Hepatocyte (in vitro differentiated cells): ENCODE measurements around the gene FRMD4B. TPM values are rescaled to one million over a fixed set of nuclear protein-coding genes. Genes with fewer than 3 reads are reported as not detected.
A peak's percentile ranks its signal among the peaks of the same experiment; 100 is the strongest.

ENCODE experiments used
- DNase-seq: peaks from one replicate; pipeline ENCODE4 v3.0.0-alpha.2; 2016; ENCODE audit warnings: low spot score
- H2AFZ ChIP-seq: fragments of 200-600 bp; sonication (generic); 2 replicates; pipeline ENCODE4 v1.6.0; 2016; ENCODE audit warnings: antibody characterized with exemption, mild to moderate bottlenecking
- H3K27ac ChIP-seq: fragments of 200-600 bp; sonication (generic); 2 replicates; pipeline ENCODE4 v1.5.1; 2016; ENCODE audit warnings: mild to moderate bottlenecking
- H3K27me3 ChIP-seq: fragments of 200-600 bp; sonication (generic); 2 replicates; pipeline ENCODE4 v1.6.1; 2016
- H3K36me3 ChIP-seq: fragments of 200-600 bp; sonication (generic); replicated peaks from 2 replicates; pipeline ENCODE4 v1.5.1; 2016; ENCODE audit warnings: low read depth; ENCODE audit not compliant: insufficient read depth
- H3K4me1 ChIP-seq: fragments of 200-600 bp; sonication (generic); 2 replicates; pipeline ENCODE4 v1.5.1; 2016; ENCODE audit warnings: mild to moderate bottlenecking, moderate library complexity; ENCODE audit not compliant: insufficient read depth
- H3K4me2 ChIP-seq: fragments of 200-600 bp; sonication (generic); 2 replicates; pipeline ENCODE4 v1.6.0; 2016
- H3K4me3 ChIP-seq: fragments of 200-600 bp; sonication (generic); 2 replicates; pipeline ENCODE4 v1.5.1; 2016; ENCODE audit warnings: mild to moderate bottlenecking
- H3K79me2 ChIP-seq: fragments of 200-600 bp; sonication (generic); 2 replicates; pipeline ENCODE4 v1.6.0; 2017; ENCODE audit warnings: mild to moderate bottlenecking
- H3K9me2 ChIP-seq: fragments of 200-600 bp; sonication (generic); replicated peaks from 2 replicates; pipeline ENCODE4 v1.6.0; 2017; ENCODE audit warnings: mild to moderate bottlenecking; ENCODE audit not compliant: insufficient read depth
- H3K9me3 ChIP-seq: fragments of 200-600 bp; sonication (generic); 2 replicates; pipeline ENCODE4 v1.5.1; 2016; ENCODE audit warnings: low read depth, mild to moderate bottlenecking
- H4K20me1 ChIP-seq: fragments of 200-600 bp; sonication (generic); 2 replicates; pipeline ENCODE4 v1.6.0; 2016; ENCODE audit warnings: mild to moderate bottlenecking; ENCODE audit not compliant: insufficient read depth, poor library complexity, severe bottlenecking
- EZH2 ChIP-seq: fragments of 200-600 bp; sonication (generic); IDR thresholded peaks from 2 replicates; pipeline ENCODE4 v1.6.1; 2016; ENCODE audit warnings: antibody characterized with exemption, mild to moderate bottlenecking, borderline replicate concordance
- EZH2phosphoT487 ChIP-seq: fragments of 200-600 bp; sonication (generic); IDR thresholded peaks from one replicate; pipeline ENCODE4 v1.6.1; 2018; ENCODE audit warnings: antibody characterized with exemption, mild to moderate bottlenecking, low read depth, moderate library complexity; ENCODE audit not compliant: unreplicated experiment, severe bottlenecking
- WGBS: methylation state at CpG from one replicate; pipeline ENCODE4 v1.1.6; 2016; ENCODE audit warnings: low lambda C conversion rate; ENCODE audit errors: missing lambda C conversion rate; 5-methylcytosine and 5-hydroxymethylcytosine counted together
- polyA plus RNA-seq: library from polyadenylated mRNA; unstranded; fragments of >200 nt; fragmentation: Nextera tagmentation; extraction: Ambion mirVana; gene quantifications from 2 replicates; pipeline ENCODE4 v1.2.1, GENCODE V29; 2016
- total RNA-seq: library from RNA; depleted of rRNA; stranded (reverse); fragments of >200 nt; gene quantifications from 2 replicates; pipeline ENCODE4 v1.2.3, GENCODE V29; 2014
- TF ChIP-seq, protein P1 (sequence below): fragments of 200-600 bp; sonication (generic); IDR thresholded peaks from 2 replicates; pipeline ENCODE4 v1.5.1; 2016; ENCODE audit warnings: antibody characterized with exemption, mild to moderate bottlenecking; ENCODE audit not compliant: poor library complexity

Gene FRMD4B
- total and polyA plus RNA-seq, 2 experiments from 2014 or later, result 10.8 to 28.1 TPM

DNA sequence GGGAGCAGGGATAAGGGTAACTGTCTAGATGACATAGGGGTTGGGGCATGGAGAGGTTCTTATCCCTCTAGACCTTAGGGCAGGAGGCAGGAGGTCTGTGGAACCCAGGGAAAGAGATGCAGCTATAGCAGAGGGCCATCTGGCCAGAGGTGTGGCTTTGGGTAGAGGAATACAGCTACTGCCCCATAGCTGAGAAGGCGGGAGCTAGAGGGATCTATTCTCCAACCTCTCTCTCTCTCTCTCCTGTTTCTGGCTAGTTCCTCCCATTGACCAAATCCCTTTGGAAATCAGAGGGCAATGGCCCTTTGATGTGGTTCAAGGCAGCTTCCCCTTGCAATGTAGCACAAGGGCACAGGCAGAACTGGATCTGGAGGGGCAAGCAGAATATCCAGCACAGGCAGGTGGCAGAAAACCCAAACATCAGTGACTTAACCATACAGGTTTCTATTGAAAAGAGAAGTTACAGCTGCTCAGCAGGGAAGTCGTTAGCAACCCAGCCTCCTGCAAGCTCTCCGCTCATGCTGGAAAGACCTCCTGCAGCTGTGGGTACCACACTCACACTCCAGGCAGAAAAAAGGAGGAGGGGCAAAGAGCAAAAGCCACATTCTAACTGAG, 241.2 kb downstream of the FRMD4B start:
- no peak overlapping the region for H3K27ac ChIP-seq
- no peaks in the 10 kb centered on the region for H3K27me3 ChIP-seq
- H3K36me3 ChIP-seq, result no peaks in the 10 kb centered on the region
- 68% methylated on average over 3 of the region's 3 CpGs for WGBS
- H4K20me1 ChIP-seq, result no peaks in the 10 kb centered on the region
- H3K9me3 ChIP-seq, result no peaks in the 10 kb centered on the region
- H3K4me1 ChIP-seq, result no peaks in the 10 kb centered on the region
- no peak overlapping the region for H3K4me2 ChIP-seq
- TF ChIP-seq, protein P1, sequence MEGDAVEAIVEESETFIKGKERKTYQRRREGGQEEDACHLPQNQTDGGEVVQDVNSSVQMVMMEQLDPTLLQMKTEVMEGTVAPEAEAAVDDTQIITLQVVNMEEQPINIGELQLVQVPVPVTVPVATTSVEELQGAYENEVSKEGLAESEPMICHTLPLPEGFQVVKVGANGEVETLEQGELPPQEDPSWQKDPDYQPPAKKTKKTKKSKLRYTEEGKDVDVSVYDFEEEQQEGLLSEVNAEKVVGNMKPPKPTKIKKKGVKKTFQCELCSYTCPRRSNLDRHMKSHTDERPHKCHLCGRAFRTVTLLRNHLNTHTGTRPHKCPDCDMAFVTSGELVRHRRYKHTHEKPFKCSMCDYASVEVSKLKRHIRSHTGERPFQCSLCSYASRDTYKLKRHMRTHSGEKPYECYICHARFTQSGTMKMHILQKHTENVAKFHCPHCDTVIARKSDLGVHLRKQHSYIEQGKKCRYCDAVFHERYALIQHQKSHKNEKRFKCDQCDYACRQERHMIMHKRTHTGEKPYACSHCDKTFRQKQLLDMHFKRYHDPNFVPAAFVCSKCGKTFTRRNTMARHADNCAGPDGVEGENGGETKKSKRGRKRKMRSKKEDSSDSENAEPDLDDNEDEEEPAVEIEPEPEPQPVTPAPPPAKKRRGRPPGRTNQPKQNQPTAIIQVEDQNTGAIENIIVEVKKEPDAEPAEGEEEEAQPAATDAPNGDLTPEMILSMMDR, result no peak
- no peak for TF ChIP-seq EZH2
- TF ChIP-seq EZH2phosphoT487, result no peak
- DNase-seq, result no peak
- H3K79me2 ChIP-seq, result no peaks in the 10 kb centered on the region
- H3K4me3 ChIP-seq, result no peak overlapping the region
- no peaks in the 10 kb centered on the region for H3K9me2 ChIP-seq
- H2AFZ ChIP-seq, result no peak overlapping the region

DNA sequence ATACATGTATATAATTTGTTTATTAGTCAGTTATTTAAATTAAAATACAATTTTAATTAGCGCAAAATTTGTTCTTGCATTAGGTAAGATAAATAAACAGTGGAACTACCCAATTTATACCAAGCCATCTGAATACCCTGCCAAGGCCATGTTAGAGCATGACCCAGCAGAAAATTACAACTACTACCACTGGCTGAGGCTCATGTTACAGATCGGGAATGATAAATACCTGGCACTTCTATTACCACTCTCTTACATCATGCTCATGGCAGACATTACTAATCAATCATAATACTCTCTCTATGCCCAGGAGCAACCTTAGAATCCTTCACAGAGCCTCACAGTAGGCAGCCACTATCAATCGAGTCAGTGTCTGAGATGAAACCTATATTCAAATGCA, 242.3 kb downstream of the FRMD4B start:
- H3K4me2 ChIP-seq, result no peak overlapping the region
- no peak overlapping the region for H3K27ac ChIP-seq
- 87% methylated on average over 3 of the region's 3 CpGs for WGBS
- no peaks in the 10 kb centered on the region for H3K36me3 ChIP-seq
- H4K20me1 ChIP-seq, result no peaks in the 10 kb centered on the region
- TF ChIP-seq, protein P1, result no peak
- TF ChIP-seq EZH2 (no peak), EZH2phosphoT487 (no peak)
- no peaks in the 10 kb centered on the region for H3K9me2 ChIP-seq
- no peaks in the 10 kb centered on the region for H3K79me2 ChIP-seq
- H2AFZ ChIP-seq, result no peak overlapping the region
- H3K27me3 ChIP-seq, result no peaks in the 10 kb centered on the region
- H3K4me3 ChIP-seq, result no peak overlapping the region
- no peaks in the 10 kb centered on the region for H3K4me1 ChIP-seq
- no peak for DNase-seq
- H3K9me3 ChIP-seq, result no peaks in the 10 kb centered on the region

DNA sequence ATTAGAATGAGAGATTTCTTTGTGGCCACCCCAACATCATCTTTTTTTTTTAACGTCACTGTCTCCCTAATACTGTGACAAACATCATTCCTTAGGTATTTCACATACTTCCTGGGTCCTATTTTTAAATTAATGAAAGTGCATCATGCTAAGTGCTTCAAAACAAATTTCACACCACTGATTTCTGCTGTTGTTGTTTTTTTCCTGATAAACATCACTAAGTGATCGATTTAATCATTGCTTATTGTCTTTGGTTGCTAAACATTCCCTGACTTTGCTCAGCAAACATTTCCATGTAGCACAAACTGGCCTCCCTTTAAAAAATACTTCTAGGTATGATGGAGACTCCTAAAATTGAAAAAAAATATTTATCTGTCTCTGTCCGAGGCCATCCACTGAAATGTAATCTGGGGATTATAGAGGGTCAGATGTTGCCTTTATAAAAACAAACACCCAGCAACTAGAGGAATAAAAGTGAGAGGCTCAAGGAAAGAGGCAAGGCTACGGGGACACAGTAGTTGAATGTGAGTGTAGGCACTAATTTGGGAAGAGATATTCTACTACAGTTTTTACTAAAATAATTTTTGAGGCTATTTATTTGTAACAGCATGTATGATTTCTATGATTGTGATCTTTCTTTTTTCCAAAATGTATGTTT, 243.0 kb downstream of the FRMD4B start:
- TF ChIP-seq EZH2phosphoT487 (no peak), EZH2 (no peak)
- TF ChIP-seq, protein P1, result no peak
- DNase-seq, result no peak
- no peak overlapping the region for H3K4me3 ChIP-seq

More for the DNA sequence above, 243.0 kb downstream of the FRMD4B start:
- Histone ChIP-seq H3K27me3 (no peaks in the 10 kb centered on the region), H3K4me1 (no peaks in the 10 kb centered on the region), H3K9me2 (no peaks in the 10 kb centered on the region), H3K9me3 (no peaks in the 10 kb centered on the region), H2AFZ (peak overlapping the region; percentile 21), H3K36me3 (no peaks in the 10 kb centered on the region), H3K4me2 (no peak overlapping the region), H3K79me2 (no peaks in the 10 kb centered on the region), H3K27ac (no peak overlapping the region), H4K20me1 (no peaks in the 10 kb centered on the region)
- WGBS, result 65% methylated on average over 4 of the region's 4 CpGs
